Spleen (tissue), 11 donors: ENCODE measurements around the gene ETS2. TPM values are rescaled to one million over a fixed set of nuclear protein-coding genes. Genes with fewer than 3 reads are reported as not detected.

Experiments used
- DNase-seq: peaks from one replicate; pipeline ENCODE4 v3.0.0-alpha.2; 2020
- H3K27ac ChIP-seq, 8 donors: fragments of 200-600 bp; sonication (generic) in 7 of 8; 1 replicate in 4 of 8; 2 replicates in 4 of 8; pipeline versions ENCODE4 v1.5.0 to v1.8.0; 2016 to 2021; ENCODE audit warnings: inconsistent platforms in 4 of 8, mild to moderate bottlenecking in 4 of 8, moderate library complexity in 1 of 8
- H3K27me3 ChIP-seq, 7 donors: fragments of 200-600 bp; sonication (generic) in 6 of 7; replicated peaks in 1 of 7; 1 replicate in 4 of 7; 2 replicates in 3 of 7; pipeline versions ENCODE4 v1.5.0 to v1.8.0; 2016 to 2021; ENCODE audit warnings: inconsistent platforms in 3 of 7, mild to moderate bottlenecking in 1 of 7
- H3K36me3 ChIP-seq, 6 donors: fragments of 200-600 bp; sonication (generic) in 5 of 6; 1 replicate in 4 of 6; 2 replicates in 2 of 6; pipeline versions ENCODE4 v1.5.0 to v1.8.0; 2016 to 2021; ENCODE audit warnings: inconsistent platforms in 2 of 6
- H3K4me1 ChIP-seq, 6 donors: fragments of 200-600 bp; sonication (generic) in 5 of 6; 1 replicate in 3 of 6; 2 replicates in 3 of 6; pipeline versions ENCODE4 v1.5.0 to v1.8.0; 2016 to 2021; ENCODE audit warnings: inconsistent platforms in 3 of 6
- H3K4me3 ChIP-seq, 8 donors: fragments of 200-600 bp; sonication (generic) in 7 of 8; 1 replicate in 4 of 8; 2 replicates in 4 of 8; pipeline versions ENCODE4 v1.5.0 to v1.8.0; 2016 to 2021; ENCODE audit warnings: inconsistent platforms in 4 of 8, mild to moderate bottlenecking in 4 of 8, moderate library complexity in 2 of 8
- H3K9me3 ChIP-seq, 8 donors: fragments of 200-600 bp; sonication (generic) in 7 of 8; 1 replicate in 4 of 8; 2 replicates in 4 of 8; pipeline versions ENCODE4 v1.5.0 to v1.8.0; 2016 to 2021; ENCODE audit warnings: inconsistent platforms in 4 of 8
- POLR2A ChIP-seq, 3 donors: fragments of 450-650 bp; IDR thresholded peaks; one replicate each; pipeline ENCODE4 v1.5.1; 2017; ENCODE audit warnings: antibody characterized with exemption in 3 of 3, mild to moderate bottlenecking in 1 of 3
- POLR2AphosphoS5 ChIP-seq, 3 donors: sonication (generic); formaldehyde crosslinking; IDR thresholded peaks; one replicate each; pipeline ENCODE4 v1.5.1; 2017; ENCODE audit warnings: antibody characterized with exemption in 3 of 3
- WGBS, 5 donors: extraction: QIAGEN DNeasy Blood & Tissue Kit in 3 of 5; methylation state at CpG; one replicate each; pipeline versions ENCODE4 v1.1.5 to v1.1.7; 2013 to 2018; 5-methylcytosine and 5-hydroxymethylcytosine counted together
- intact Hi-C: fragments of 100-400 bp; cut with DNase I; formaldehyde crosslinking; loops from one replicate; pipeline ENCODE4 v1.15.0; 2023; ENCODE audit warnings: low total_unique reads
- polyA plus RNA-seq, 3 donors: library from polyadenylated mRNA; stranded (reverse); fragments of 200-250 nt; gene quantifications; one replicate each; pipeline ENCODE4 v1.2.1, GENCODE V29; 2013
- total RNA-seq, 7 donors: library from RNA; depleted of rRNA in 3 of 7; stranded (reverse); fragments of >200 nt in 3 of 7; fragmentation: NEBNext Ultra II Directional in 4 of 7; extraction: Animal tissue kit (Norgen Biotek cat#: 25700) in 4 of 7; gene quantifications; one replicate each; pipeline versions ENCODE4 v1.1.0 to v1.2.1, GENCODE V29; 2016 to 2021
- TF ChIP-seq, protein P1 (sequence below), 11 experiments: fragments of 200-600 bp in 7 of 11; fragments of 450-650 bp in 4 of 11; sonication (generic) in 4 of 11; IDR thresholded peaks in 8 of 11; conservative IDR thresholded peaks in 3 of 11; 1 replicate in 7 of 11; 2 replicates in 4 of 11; pipeline versions ENCODE4 v1.4.0 to v1.8.0; 2016 to 2021; ENCODE audit warnings: antibody characterized with exemption in 11 of 11, inconsistent platforms in 4 of 11, mild to moderate bottlenecking in 1 of 11
- donor health status: healthy with polysubstance abuse.
- donor health status: DM: no; HTN: no; CAD: no; lungs with moderate emphysema.
- donor health status: DM: no; HTN: no; CAD: no.
- donor health status: Bipolar disorder and iron deficiency.
- donor health status: healthy.
- donor health status: DM: no; HTN: no; CAD: no.
- donor health status: DM: yes; HTN: yes; CAD: no.

Gene ETS2
- total and polyA plus RNA-seq, 10 donors, result 44.4 to 590 (median 349) TPM

DNA sequence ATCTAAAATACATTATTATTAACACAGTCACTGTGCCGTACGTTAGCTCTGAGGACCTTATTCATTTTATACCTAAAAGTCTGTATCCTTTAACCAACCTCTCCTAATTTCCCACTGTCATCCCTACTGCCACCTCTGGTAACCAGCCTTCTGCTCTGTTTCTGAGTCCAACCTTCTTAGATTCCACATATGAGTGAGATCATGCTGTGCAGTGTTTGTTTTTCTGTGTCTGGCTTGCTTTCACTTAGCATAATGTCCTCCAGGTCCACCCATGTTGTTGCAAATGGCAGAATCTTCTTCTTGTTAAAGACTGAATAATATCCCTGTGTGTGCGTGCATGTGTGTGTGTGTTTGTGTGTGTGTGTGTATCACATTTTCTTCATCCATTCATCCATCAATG, 64.2 kb downstream of the ETS2 start:
- DNase-seq, result no peak
- no peak for TF ChIP-seq POLR2A (IDR thresholded peaks at IDR 0.05)
- TF ChIP-seq, protein P1, sequence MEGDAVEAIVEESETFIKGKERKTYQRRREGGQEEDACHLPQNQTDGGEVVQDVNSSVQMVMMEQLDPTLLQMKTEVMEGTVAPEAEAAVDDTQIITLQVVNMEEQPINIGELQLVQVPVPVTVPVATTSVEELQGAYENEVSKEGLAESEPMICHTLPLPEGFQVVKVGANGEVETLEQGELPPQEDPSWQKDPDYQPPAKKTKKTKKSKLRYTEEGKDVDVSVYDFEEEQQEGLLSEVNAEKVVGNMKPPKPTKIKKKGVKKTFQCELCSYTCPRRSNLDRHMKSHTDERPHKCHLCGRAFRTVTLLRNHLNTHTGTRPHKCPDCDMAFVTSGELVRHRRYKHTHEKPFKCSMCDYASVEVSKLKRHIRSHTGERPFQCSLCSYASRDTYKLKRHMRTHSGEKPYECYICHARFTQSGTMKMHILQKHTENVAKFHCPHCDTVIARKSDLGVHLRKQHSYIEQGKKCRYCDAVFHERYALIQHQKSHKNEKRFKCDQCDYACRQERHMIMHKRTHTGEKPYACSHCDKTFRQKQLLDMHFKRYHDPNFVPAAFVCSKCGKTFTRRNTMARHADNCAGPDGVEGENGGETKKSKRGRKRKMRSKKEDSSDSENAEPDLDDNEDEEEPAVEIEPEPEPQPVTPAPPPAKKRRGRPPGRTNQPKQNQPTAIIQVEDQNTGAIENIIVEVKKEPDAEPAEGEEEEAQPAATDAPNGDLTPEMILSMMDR (IDR thresholded peaks at IDR 0.05 in 8 of 11, conservative IDR thresholded peaks at IDR 0.05 in 3 of 11), result no peak
- no peak for TF ChIP-seq POLR2AphosphoS5 (IDR thresholded peaks at IDR 0.05)
- intact Hi-C loops, result no loop called here
- Histone ChIP-seq H3K36me3 (no peaks in the 10 kb centered on the region), H3K4me3 (no peak overlapping the region), H3K4me1 (peaks cover 0 to 14% (median 10%) of the 10 kb centered on the region in 6 donors), H3K9me3 (no peaks in the 10 kb centered on the region), H3K27ac (no peak overlapping the region), H3K27me3 (peaks cover 0 to 13% (median 0%) of the 10 kb centered on the region in 7 donors)
- 73 to 93% (median 81%) methylated on average over 3 of the region's 3 CpGs for WGBS, 5 donors
